Spleen (tissue), 11 donors: ENCODE results near the gene MRPS5. TPM values are rescaled to one million over a fixed set of nuclear protein-coding genes. Genes with fewer than 3 reads are reported as not detected.

Experiments used
- DNase-seq: peaks from one replicate; pipeline ENCODE4 v3.0.0-alpha.2; 2020
- H3K27ac ChIP-seq, 8 donors: fragments of 200-600 bp; sonication (generic) in 7 of 8; 1 replicate in 4 of 8; 2 replicates in 4 of 8; pipeline versions ENCODE4 v1.5.0 to v1.8.0; 2016 to 2021; ENCODE audit warnings: inconsistent platforms in 4 of 8, mild to moderate bottlenecking in 4 of 8, moderate library complexity in 1 of 8
- H3K27me3 ChIP-seq, 7 donors: fragments of 200-600 bp; sonication (generic) in 6 of 7; replicated peaks in 1 of 7; 1 replicate in 4 of 7; 2 replicates in 3 of 7; pipeline versions ENCODE4 v1.5.0 to v1.8.0; 2016 to 2021; ENCODE audit warnings: inconsistent platforms in 3 of 7, mild to moderate bottlenecking in 1 of 7
- H3K36me3 ChIP-seq, 6 donors: fragments of 200-600 bp; sonication (generic) in 5 of 6; 1 replicate in 4 of 6; 2 replicates in 2 of 6; pipeline versions ENCODE4 v1.5.0 to v1.8.0; 2016 to 2021; ENCODE audit warnings: inconsistent platforms in 2 of 6
- H3K4me1 ChIP-seq, 6 donors: fragments of 200-600 bp; sonication (generic) in 5 of 6; 1 replicate in 3 of 6; 2 replicates in 3 of 6; pipeline versions ENCODE4 v1.5.0 to v1.8.0; 2016 to 2021; ENCODE audit warnings: inconsistent platforms in 3 of 6
- H3K4me3 ChIP-seq, 8 donors: fragments of 200-600 bp; sonication (generic) in 7 of 8; 1 replicate in 4 of 8; 2 replicates in 4 of 8; pipeline versions ENCODE4 v1.5.0 to v1.8.0; 2016 to 2021; ENCODE audit warnings: inconsistent platforms in 4 of 8, mild to moderate bottlenecking in 4 of 8, moderate library complexity in 2 of 8
- H3K9me3 ChIP-seq, 8 donors: fragments of 200-600 bp; sonication (generic) in 7 of 8; 1 replicate in 4 of 8; 2 replicates in 4 of 8; pipeline versions ENCODE4 v1.5.0 to v1.8.0; 2016 to 2021; ENCODE audit warnings: inconsistent platforms in 4 of 8
- CTCF ChIP-seq, 11 experiments: fragments of 200-600 bp in 7 of 11; fragments of 450-650 bp in 4 of 11; sonication (generic) in 4 of 11; IDR thresholded peaks in 8 of 11; conservative IDR thresholded peaks in 3 of 11; 1 replicate in 7 of 11; 2 replicates in 4 of 11; pipeline versions ENCODE4 v1.4.0 to v1.8.0; 2016 to 2021; ENCODE audit warnings: antibody characterized with exemption in 11 of 11, inconsistent platforms in 4 of 11, mild to moderate bottlenecking in 1 of 11
- POLR2A ChIP-seq, 3 donors: fragments of 450-650 bp; IDR thresholded peaks; one replicate each; pipeline ENCODE4 v1.5.1; 2017; ENCODE audit warnings: antibody characterized with exemption in 3 of 3, mild to moderate bottlenecking in 1 of 3
- POLR2AphosphoS5 ChIP-seq, 3 donors: sonication (generic); formaldehyde crosslinking; IDR thresholded peaks; one replicate each; pipeline ENCODE4 v1.5.1; 2017; ENCODE audit warnings: antibody characterized with exemption in 3 of 3
- WGBS, 5 donors: extraction: QIAGEN DNeasy Blood & Tissue Kit in 3 of 5; methylation state at CpG; one replicate each; pipeline versions ENCODE4 v1.1.5 to v1.1.7; 2013 to 2018; 5-methylcytosine and 5-hydroxymethylcytosine counted together
- intact Hi-C: fragments of 100-400 bp; cut with DNase I; formaldehyde crosslinking; loops from one replicate; pipeline ENCODE4 v1.15.0; 2023; ENCODE audit warnings: low total_unique reads
- polyA plus RNA-seq, 3 donors: library from polyadenylated mRNA; stranded (reverse); fragments of 200-250 nt; gene quantifications; one replicate each; pipeline ENCODE4 v1.2.1, GENCODE V29; 2013
- total RNA-seq, 7 donors: library from RNA; depleted of rRNA in 3 of 7; stranded (reverse); fragments of >200 nt in 3 of 7; fragmentation: NEBNext Ultra II Directional in 4 of 7; extraction: Animal tissue kit (Norgen Biotek cat#: 25700) in 4 of 7; gene quantifications; one replicate each; pipeline versions ENCODE4 v1.1.0 to v1.2.1, GENCODE V29; 2016 to 2021
- donor health status: healthy with polysubstance abuse.
- donor health status: DM: no; HTN: no; CAD: no; lungs with moderate emphysema.
- donor health status: DM: no; HTN: no; CAD: no.
- donor health status: Bipolar disorder and iron deficiency.
- donor health status: healthy.
- donor health status: DM: no; HTN: no; CAD: no.
- donor health status: DM: yes; HTN: yes; CAD: no.

Gene MRPS5
- total and polyA plus RNA-seq, 10 donors = 37.5 to 92.2 (median 53.7) TPM

- DNase-seq = no peak
- peaks cover 5 to 100% (median 91%) of the 10 kb centered on the region in 8 donors for H3K9me3 ChIP-seq
- peaks cover 0 to 9% (median 0%) of the 10 kb centered on the region in 6 donors for H3K36me3 ChIP-seq
- no peak overlapping the region for H3K4me3 ChIP-seq
- 56 to 83% (median 76%) methylated on average over 1 of the region's 1 CpG for WGBS, 5 donors
- no peak overlapping the region for H3K27ac ChIP-seq
- no peaks in the 10 kb centered on the region for H3K4me1 ChIP-seq
- intact Hi-C loops = no loop called here
- H3K27me3 ChIP-seq = no peaks in the 10 kb centered on the region
- TF ChIP-seq POLR2A (IDR thresholded peaks at IDR 0.05) = no peak
- no peak for TF ChIP-seq POLR2AphosphoS5 (IDR thresholded peaks at IDR 0.05)
- no peak for TF ChIP-seq CTCF (IDR thresholded peaks at IDR 0.05 in 8 of 11, conservative IDR thresholded peaks at IDR 0.05 in 3 of 11)
Observed at GRCh38 chr2:95138702-95139101, 17.1 kb upstream of the MRPS5 start.

- TF ChIP-seq POLR2A (IDR thresholded peaks at IDR 0.05) (no peak), CTCF (IDR thresholded peaks at IDR 0.05 in 8 of 11, conservative IDR thresholded peaks at IDR 0.05 in 3 of 11) (no peak), POLR2AphosphoS5 (IDR thresholded peaks at IDR 0.05) (no peak)
- DNase-seq = no peak
- no peaks in the 10 kb centered on the region for H3K9me3 ChIP-seq
- no peaks in the 10 kb centered on the region for H3K27me3 ChIP-seq
- peaks cover 0 to 7% (median 0%) of the 10 kb centered on the region in 6 donors for H3K36me3 ChIP-seq
- 24 to 29% (median 28%) methylated on average over 5 of the region's 5 CpGs for WGBS, 5 donors
- H3K4me1 ChIP-seq = peaks cover 17 to 50% (median 40%) of the 10 kb centered on the region in 6 donors
- H3K4me3 ChIP-seq = peak overlapping the region; percentile 82 to 99 (median 95)
- peak overlapping the region; percentile 72 to 98 (median 96) for H3K27ac ChIP-seq
- intact Hi-C loops = loop anchor here (5.0 kb wide), 1 partner anchor 45 kb away; the partner anchor contains the start of gene ZNF2
Observed at GRCh38 chr2:95122197-95122551, 566 bp upstream of the MRPS5 start.

GRCh38 chr2:95121093-95121406, 558 bp downstream of the MRPS5 start:
- TF ChIP-seq POLR2AphosphoS5 (IDR thresholded peaks at IDR 0.05) = no peak
- WGBS, 5 donors = 1 to 4% (median 3%) methylated on average over 11 of the region's 11 CpGs
- Histone ChIP-seq H3K4me3 (peak overlapping the region; percentile 82 to 99 (median 95)), H3K27ac (peak overlapping the region; percentile 72 to 98 (median 96)), H3K36me3 (peaks cover 0 to 17% (median 0%) of the 10 kb centered on the region in 6 donors), H3K9me3 (no peaks in the 10 kb centered on the region), H3K4me1 (peaks cover 17 to 59% (median 42%) of the 10 kb centered on the region in 6 donors), H3K27me3 (no peaks in the 10 kb centered on the region)
- intact Hi-C loops = loop anchor here (5.0 kb wide), 1 partner anchor 46 kb away; the partner anchor contains the start of gene ZNF2
- no peak for DNase-seq

- WGBS, 5 donors = 15 to 23% (median 20%) methylated on average over 7 of the region's 7 CpGs
- intact Hi-C loops = no loop called here
Observed at GRCh38 chr2:95115418-95115817, 6.2 kb downstream of the MRPS5 start.

More at GRCh38 chr2:95115418-95115817, 6.2 kb downstream of the MRPS5 start:
- peak overlapping the region in 2 of 8 donors; percentile 7 to 23 for H3K27ac ChIP-seq
- peak; percentile 31 to 76 (median 57) for TF ChIP-seq CTCF (IDR thresholded peaks at IDR 0.05 in 8 of 11, conservative IDR thresholded peaks at IDR 0.05 in 3 of 11)
- TF ChIP-seq POLR2AphosphoS5 (IDR thresholded peaks at IDR 0.05) = no peak
- no peak for TF ChIP-seq POLR2A (IDR thresholded peaks at IDR 0.05)
- peak; percentile 86 for DNase-seq
- peaks cover 14 to 58% (median 40%) of the 10 kb centered on the region in 6 donors for H3K4me1 ChIP-seq
- H3K4me3 ChIP-seq = no peak overlapping the region
- H3K9me3 ChIP-seq = no peaks in the 10 kb centered on the region
- peaks cover 0 to 64% (median 37%) of the 10 kb centered on the region in 6 donors for H3K36me3 ChIP-seq
- H3K27me3 ChIP-seq = no peaks in the 10 kb centered on the region
